Testis (tissue), 3 donors: Measurements from ENCODE around the gene MAB21L4. TPM values are rescaled to one million over a fixed set of nuclear protein-coding genes. Genes with fewer than 3 reads are reported as not detected.

Experiments used
- DNase-seq: peaks from one replicate; pipeline ENCODE4 v3.0.0-alpha.2; 2019
- H3K27ac ChIP-seq, 2 donors: fragments of 200-600 bp; sonication (generic); one replicate each; pipeline ENCODE4 v1.5.1; 2019
- H3K27me3 ChIP-seq: fragments of 200-600 bp; sonication (generic); one replicate; pipeline ENCODE4 v1.5.1; 2019
- H3K36me3 ChIP-seq: fragments of 200-600 bp; sonication (generic); one replicate; pipeline ENCODE4 v1.5.1; 2017; ENCODE audit warnings: low read depth; ENCODE audit errors: missing control alignments
- H3K4me1 ChIP-seq: fragments of 200-600 bp; sonication (generic); one replicate; pipeline ENCODE4 v1.5.1; 2019
- H3K4me3 ChIP-seq, 2 donors: fragments of 200-600 bp; sonication (generic); one replicate each; pipeline ENCODE4 v1.5.1; 2017 to 2019
- H3K9me3 ChIP-seq: fragments of 200-600 bp; sonication (generic); one replicate; pipeline ENCODE4 v1.5.1; 2017
- POLR2A ChIP-seq: fragments of 450-650 bp; IDR thresholded peaks from one replicate; pipeline ENCODE4 v1.6.1; 2017; ENCODE audit warnings: antibody characterized with exemption, mild to moderate bottlenecking, moderate library complexity
- WGBS, 2 donors: methylation state at CpG; one replicate each; pipeline ENCODE4 v1.1.5; 2018; 5-methylcytosine and 5-hydroxymethylcytosine counted together
- intact Hi-C: fragments of 100-400 bp; cut with DNase I; formaldehyde crosslinking; loops from one replicate; pipeline ENCODE4 v1.15.1; 2023; ENCODE audit warnings: low total_unique reads
- polyA plus RNA-seq: library from polyadenylated mRNA; stranded (reverse); fragments of 350-450 nt; fragmentation: Illumina TruSeq; extraction: RNeasy Lipid Tissue Mini Kit (QIAGEN cat#74804); gene quantifications from one replicate; pipeline ENCODE4 v1.2.3, GENCODE V29; 2014; ENCODE audit warnings: low read depth, low replicate concordance; ENCODE audit not compliant: insufficient read depth
- total RNA-seq, 2 donors: library from RNA; depleted of rRNA; stranded (reverse); fragments of >200 nt; gene quantifications; one replicate each; pipeline ENCODE4 v1.2.3, GENCODE V29; 2016
- TF ChIP-seq, protein P1 (sequence below), 3 experiments: fragments of 450-650 bp in 2 of 3; fragments of 200-600 bp in 1 of 3; sonication (generic) in 1 of 3; IDR thresholded peaks; one replicate each; pipeline ENCODE4 v1.5.1; 2016 to 2019; ENCODE audit warnings: antibody characterized with exemption in 3 of 3, mild to moderate bottlenecking in 2 of 3, moderate library complexity in 1 of 3

MAB21L4 gene
- total and polyA plus RNA-seq, 3 donors from 2014 or later: 1.1 TPM; not detected in 2

DNA sequence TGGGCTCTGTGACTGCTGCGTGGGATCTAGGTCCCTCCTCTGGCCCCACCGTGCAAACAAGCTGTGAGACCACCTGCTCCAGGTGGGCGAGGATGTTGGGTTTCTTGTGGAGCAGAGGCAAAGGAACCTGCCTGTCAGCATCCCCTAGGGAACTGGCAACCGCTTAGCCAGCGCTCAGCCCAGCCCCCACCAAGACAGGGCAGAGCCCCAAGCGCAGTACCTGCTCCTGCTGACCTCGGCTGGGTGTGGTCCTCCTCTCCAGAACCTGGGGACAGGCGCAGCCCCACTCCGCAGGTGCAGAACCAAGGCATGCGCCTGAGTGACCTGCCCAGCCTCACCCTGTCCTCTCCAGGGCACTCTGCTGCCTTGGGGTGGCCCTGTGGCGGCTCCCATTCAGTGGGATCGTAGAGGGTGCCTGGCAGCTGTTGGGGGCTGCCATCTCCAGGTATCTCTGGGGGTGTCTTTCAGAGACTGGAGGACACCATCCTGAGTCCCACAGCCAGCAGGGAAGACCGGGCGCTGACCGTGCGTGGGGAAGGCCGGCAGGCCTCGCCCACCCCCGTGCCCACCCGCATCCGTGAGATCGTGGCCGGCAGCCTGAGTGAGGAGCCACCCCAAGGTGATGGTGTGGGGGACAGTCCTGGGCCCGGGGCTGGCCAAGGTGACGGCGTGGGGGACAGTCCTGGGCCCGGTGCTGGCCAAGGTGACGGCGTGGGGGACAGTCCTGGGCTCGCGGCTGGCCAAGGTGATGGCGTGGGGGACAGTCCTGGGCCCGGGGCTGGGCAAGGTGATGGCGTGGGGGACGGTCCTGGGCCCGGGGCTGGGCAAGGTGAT, 22.5 kb upstream of the MAB21L4 start:
- TF ChIP-seq POLR2A: no peak
- TF ChIP-seq, protein P1, sequence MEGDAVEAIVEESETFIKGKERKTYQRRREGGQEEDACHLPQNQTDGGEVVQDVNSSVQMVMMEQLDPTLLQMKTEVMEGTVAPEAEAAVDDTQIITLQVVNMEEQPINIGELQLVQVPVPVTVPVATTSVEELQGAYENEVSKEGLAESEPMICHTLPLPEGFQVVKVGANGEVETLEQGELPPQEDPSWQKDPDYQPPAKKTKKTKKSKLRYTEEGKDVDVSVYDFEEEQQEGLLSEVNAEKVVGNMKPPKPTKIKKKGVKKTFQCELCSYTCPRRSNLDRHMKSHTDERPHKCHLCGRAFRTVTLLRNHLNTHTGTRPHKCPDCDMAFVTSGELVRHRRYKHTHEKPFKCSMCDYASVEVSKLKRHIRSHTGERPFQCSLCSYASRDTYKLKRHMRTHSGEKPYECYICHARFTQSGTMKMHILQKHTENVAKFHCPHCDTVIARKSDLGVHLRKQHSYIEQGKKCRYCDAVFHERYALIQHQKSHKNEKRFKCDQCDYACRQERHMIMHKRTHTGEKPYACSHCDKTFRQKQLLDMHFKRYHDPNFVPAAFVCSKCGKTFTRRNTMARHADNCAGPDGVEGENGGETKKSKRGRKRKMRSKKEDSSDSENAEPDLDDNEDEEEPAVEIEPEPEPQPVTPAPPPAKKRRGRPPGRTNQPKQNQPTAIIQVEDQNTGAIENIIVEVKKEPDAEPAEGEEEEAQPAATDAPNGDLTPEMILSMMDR (IDR thresholded peaks at IDR 0.05): no peak
- H3K9me3 ChIP-seq: no peaks in the 10 kb centered on the region
- H3K4me3 ChIP-seq: no peak overlapping the region
- H3K4me1 ChIP-seq: peaks cover 20% of the 10 kb centered on the region
- no peaks in the 10 kb centered on the region for H3K36me3 ChIP-seq
- H3K27me3 ChIP-seq: no peaks in the 10 kb centered on the region
- H3K27ac ChIP-seq: no peak overlapping the region
- intact Hi-C loops: loop anchor here (10.0 kb wide), 1 partner anchor 76 kb away; the partner anchor contains the start of gene SNED1
- DNase-seq: no peak
- WGBS, 2 donors: 90 to 97% methylated on average over 6 to 32 of the region's 36 CpGs

DNA sequence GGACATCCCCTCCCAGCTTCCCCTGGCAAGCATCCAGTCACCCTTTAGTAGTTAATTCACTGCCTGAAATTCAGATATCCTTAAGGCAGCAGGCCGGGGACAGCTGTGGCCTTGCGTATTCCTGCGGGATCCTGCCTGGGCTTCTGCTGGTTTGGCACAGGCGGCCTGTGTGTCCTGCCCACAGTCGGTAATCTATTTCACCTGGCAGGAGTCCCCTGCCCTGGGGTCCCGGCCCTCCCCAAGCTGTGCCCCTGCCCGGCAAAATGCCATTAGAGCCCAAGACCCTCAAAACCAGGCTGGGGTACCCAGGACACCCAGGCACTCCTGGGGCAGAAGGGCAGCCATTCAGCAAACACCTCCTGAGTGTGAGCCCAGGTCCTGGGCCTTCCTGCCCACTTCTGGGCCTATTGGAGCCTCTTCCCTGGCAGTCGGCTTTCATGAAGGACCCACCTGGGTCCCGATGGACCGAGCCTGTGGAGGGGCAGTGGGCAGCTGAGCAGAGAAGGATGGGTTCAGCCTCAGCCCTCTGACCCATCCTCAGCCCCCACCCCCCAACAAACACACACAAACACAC, 21.8 kb upstream of the MAB21L4 start:
- no peak for DNase-seq
- H3K27me3 ChIP-seq: no peaks in the 10 kb centered on the region
- 84 to 97% methylated on average over 5 to 10 of the region's 10 CpGs for WGBS, 2 donors
- no peaks in the 10 kb centered on the region for H3K36me3 ChIP-seq
- intact Hi-C loops: loop anchor here (10.0 kb wide), 1 partner anchor 77 kb away; the partner anchor contains the start of gene SNED1
- no peak overlapping the region for H3K27ac ChIP-seq
- no peak overlapping the region for H3K4me3 ChIP-seq
- no peaks in the 10 kb centered on the region for H3K9me3 ChIP-seq
- peaks cover 25% of the 10 kb centered on the region for H3K4me1 ChIP-seq
- no peak for TF ChIP-seq POLR2A
- TF ChIP-seq, protein P1 (IDR thresholded peaks at IDR 0.05): no peak

DNA sequence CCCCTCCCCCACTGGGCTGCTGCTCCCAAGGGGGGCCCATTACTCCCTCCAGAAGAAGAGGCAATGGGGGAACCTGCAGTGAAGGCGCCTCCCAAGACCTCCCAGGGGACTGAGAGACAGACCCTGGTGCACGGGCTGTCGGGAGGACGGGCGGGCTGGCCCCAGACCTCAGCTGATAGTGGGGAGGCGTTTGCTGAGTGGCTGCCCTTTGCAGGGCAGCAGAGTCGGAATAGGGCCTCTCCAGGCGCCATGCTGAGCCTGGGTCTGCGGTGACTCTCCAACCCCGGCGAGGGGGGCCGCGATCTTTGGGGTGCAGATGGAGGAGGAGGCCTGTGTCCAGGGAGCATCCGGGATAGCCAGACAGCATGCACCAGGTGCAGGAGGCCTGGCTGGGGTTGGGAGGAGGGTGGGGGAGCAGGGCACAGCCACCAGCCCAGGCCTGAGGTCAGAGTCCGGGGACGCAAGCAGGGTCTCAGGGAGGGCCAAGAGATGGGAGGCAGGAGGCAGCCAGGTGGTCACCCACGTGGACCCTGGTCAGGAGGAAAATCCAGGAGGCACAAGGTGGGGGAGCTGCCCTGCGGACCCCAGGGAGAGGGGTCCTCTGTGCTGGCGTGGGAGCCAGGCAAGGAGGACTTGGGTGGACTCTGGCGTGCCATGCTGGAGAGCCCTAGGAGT, 21.2 kb upstream of the MAB21L4 start:
- Histone ChIP-seq H3K9me3 (no peaks in the 10 kb centered on the region), H3K36me3 (no peaks in the 10 kb centered on the region), H3K27me3 (no peaks in the 10 kb centered on the region), H3K4me1 (peaks cover 25% of the 10 kb centered on the region), H3K4me3 (no peak overlapping the region), H3K27ac (no peak overlapping the region)
- no peak for DNase-seq
- TF ChIP-seq POLR2A: no peak
- TF ChIP-seq, protein P1 (IDR thresholded peaks at IDR 0.05): no peak
- intact Hi-C loops: loop anchor here (10.0 kb wide), 1 partner anchor 78 kb away; the partner anchor contains the start of gene SNED1
- 75 to 81% methylated on average over 8 to 12 of the region's 20 CpGs for WGBS, 2 donors

DNA sequence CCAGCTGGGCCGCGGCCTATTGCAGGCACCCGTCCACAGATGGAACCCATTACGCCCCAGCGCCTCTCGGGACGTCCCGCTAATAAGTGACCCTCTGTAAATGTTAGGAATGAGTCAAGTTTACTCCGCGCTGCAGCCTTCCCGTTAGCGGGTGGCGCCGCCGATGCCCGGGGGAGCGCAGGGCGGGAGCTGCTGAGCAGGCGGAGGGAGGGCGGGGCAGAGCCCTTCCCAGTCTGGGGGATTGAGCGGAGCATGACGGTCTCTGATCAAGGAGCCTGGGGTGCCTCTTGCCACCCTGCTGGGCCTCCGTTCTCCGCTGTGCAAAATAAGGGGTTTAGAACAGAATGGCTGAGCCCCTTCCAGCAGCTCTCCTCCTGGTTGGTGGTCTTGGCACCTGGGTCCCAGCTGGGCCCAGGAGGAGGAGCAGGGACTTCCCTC, 20.6 kb upstream of the MAB21L4 start:
- Histone ChIP-seq H3K4me3 (no peak overlapping the region), H3K4me1 (peaks cover 25% of the 10 kb centered on the region), H3K9me3 (no peaks in the 10 kb centered on the region), H3K27ac (no peak overlapping the region), H3K27me3 (no peaks in the 10 kb centered on the region), H3K36me3 (no peaks in the 10 kb centered on the region)
- DNase-seq: peak; percentile 52
- no peak for TF ChIP-seq POLR2A
- TF ChIP-seq, protein P1 (IDR thresholded peaks at IDR 0.05): no peak
- intact Hi-C loops: loop anchor here (10.0 kb wide), 1 partner anchor 78 kb away; the partner anchor contains the start of gene SNED1
- WGBS, 2 donors: 10 to 15% methylated on average over 12 to 16 of the region's 24 CpGs
